ENCODE data around the gene SYTL5. TPM values are rescaled to one million over a fixed set of nuclear protein-coding genes. Genes with fewer than 3 reads are reported as not detected.

Gene SYTL5
- total and polyA plus RNA-seq, 2 of the 4 experiments (the other 2 are of a cell fraction) = 0.19 to 0.54 TPM

DNA sequence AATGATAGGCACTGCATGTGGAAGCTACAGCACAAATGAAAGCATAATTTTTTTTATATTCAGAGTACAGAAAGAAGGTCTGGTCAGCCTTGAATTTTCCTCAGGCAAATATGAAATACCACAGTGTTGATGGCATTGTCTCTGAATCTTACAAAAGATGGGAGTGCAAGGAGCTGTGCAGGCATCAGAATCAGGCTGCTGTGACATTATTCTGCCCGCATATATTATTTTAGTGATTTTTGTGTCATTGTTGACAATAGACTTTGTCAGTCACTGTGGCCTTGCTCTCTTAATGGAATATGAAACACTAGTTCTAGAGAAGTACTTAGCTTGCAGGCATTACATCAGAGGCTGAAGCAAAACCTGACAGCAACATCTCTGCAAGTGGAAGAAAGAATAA, 42.5 kb downstream of the SYTL5 start:
- in situ Hi-C loops (cut with MboI; ENCODE audit: low sequenced_read_pairs) (loop anchor here (25.0 kb wide), 1 partner anchor 88 kb away; no protein-coding TSS in a partner anchor), dilution Hi-C loops (cut with HindIII; ENCODE audit: low sequenced_read_pairs, unreplicated experiment) (no loop called here), intact Hi-C loops (cut with micrococcal nuclease) (no loop called here)
- ChIA-PET POLR2A (ENCODE audit: unreplicated experiment) (no interaction called here), CTCF (interaction anchor here (1.1 kb wide), 1 partner anchor 10 kb away, joined by 4 read pairs; no protein-coding TSS in a partner anchor)
- H3K23ac ChIP-seq (ENCODE audit: low read depth, low read length) = no peak overlapping the region
- H3K36me3 ChIP-seq (ENCODE audit: control insufficient read depth, insufficient read depth, low read length) = no peaks in the 10 kb centered on the region
- H2BK15ac ChIP-seq (ENCODE audit: low read depth, low read length) = no peak overlapping the region
- no peak overlapping the region for H4K5ac ChIP-seq (ENCODE audit: low read depth, low read length)
- no peak for TF ChIP-seq MAFK (IDR thresholded peaks at IDR 0.05; ENCODE audit: low read depth, low read length)
- no peak overlapping the region for H3K18ac ChIP-seq (ENCODE audit: low read depth, low read length)
- no peak overlapping the region for H2AK5ac ChIP-seq (ENCODE audit: low read depth, low read length)
- no peak for DNase-seq
- ATAC-seq (ENCODE audit: low read depth) = no peak
- H2AK9ac ChIP-seq (replicated peaks; ENCODE audit: low read depth, low read length, poor library complexity) = no peak overlapping the region
- H4K91ac ChIP-seq (ENCODE audit: insufficient read depth, low read depth, low read length) = no peak overlapping the region
- H2BK20ac ChIP-seq (ENCODE audit: low read depth, low read length) = no peak overlapping the region
- H3K4me2 ChIP-seq (ENCODE audit: low read depth, low read length) = no peak overlapping the region
- no peak overlapping the region for H3K56ac ChIP-seq (ENCODE audit: extremely low read depth, insufficient read depth, low read length)
- 0 out of 2 replicates have a peak, but pooled peaks cover 2% of the 10 kb centered on the region for H3K9me3 ChIP-seq (ENCODE audit: control insufficient read depth, insufficient read depth, low read length)
- H3K9ac ChIP-seq (ENCODE audit: low read depth, low read length) = no peak overlapping the region
- WGBS, 2 experiments (ENCODE audit: extremely low coverage in 2 of 2, insufficient read length in 1 of 2) = no CpG with 5 or more reads among the region's 1 CpG
- H4K20me1 ChIP-seq (ENCODE audit: insufficient read depth, low read length) = no peaks in the 10 kb centered on the region
- no peaks in the 10 kb centered on the region for H3K79me1 ChIP-seq (ENCODE audit: low read depth in 1 of 2, low read length in 2 of 2)
- no peaks in the 10 kb centered on the region for H3K9me1 ChIP-seq (ENCODE audit: insufficient read depth, low read length)
- no peak overlapping the region for H2BK5ac ChIP-seq (ENCODE audit: low read depth, low read length, poor library complexity, severe bottlenecking)
- no peak overlapping the region for H2BK120ac ChIP-seq (ENCODE audit: low read depth, low read length)
- no peak overlapping the region for H3K27ac ChIP-seq (ENCODE audit: insufficient read depth, low read length)
- no TSS peak for BruUV-seq (replicated peaks)
- H3K14ac ChIP-seq (replicated peaks; ENCODE audit: low read depth, low read length) = no peak overlapping the region
- H3K4me1 ChIP-seq (ENCODE audit: control insufficient read depth, insufficient read depth, low read length) = peaks cover 2% of the 10 kb centered on the region; the same call in 1 of the 2 replicates
- H2AFZ ChIP-seq (replicated peaks; ENCODE audit: low read length, poor library complexity) = no peak overlapping the region
- H4K8ac ChIP-seq (ENCODE audit: low read depth in 2 of 2, low read length in 2 of 2) = no peak overlapping the region
- no peak overlapping the region for H3K4me3 ChIP-seq (ENCODE audit: insufficient read depth, low read depth, low read length)
- no peaks in the 10 kb centered on the region for H3K27me3 ChIP-seq (ENCODE audit: control insufficient read depth, insufficient read depth, low read length)
- no peak overlapping the region for H3K4ac ChIP-seq (ENCODE audit: low read depth, low read length)

All from IMR-90 (cell line).